ENCODE data around the gene ARL6. TPM values are rescaled to one million over a fixed set of nuclear protein-coding genes. Genes with fewer than 3 reads are reported as not detected.
"Not testable (repeated sequence)": the region's sequence is repeated elsewhere in the genome, so short reads cannot be mapped to it uniquely, and the experiment has no call there.

ARL6 gene
- total RNA-seq, 4 donors from 2014 or later, result 7.3 to 17.1 (median 12.1) TPM

GRCh38 chr3:97831140-97831539 is 66.6 kb downstream of the ARL6 start:
- Histone ChIP-seq H3K36me3 (no peaks in the 10 kb centered on the region), H3K27ac (no peak overlapping the region), H3K4me3 (no peak overlapping the region), H3K27me3 (no peaks in the 10 kb centered on the region), H3K9me3 (no peaks in the 10 kb centered on the region), H3K4me1 (peaks cover 5 to 28% (median 5%) of the 10 kb centered on the region in 3 donors)
- ATAC-seq, result no peak
- no peak for TF ChIP-seq POLR2A (IDR thresholded peaks at IDR 0.05)
- no peak for TF ChIP-seq EP300 (IDR thresholded peaks at IDR 0.05)
- TF ChIP-seq POLR2AphosphoS5 (IDR thresholded peaks at IDR 0.05), result no peak
- TF ChIP-seq CTCF (IDR thresholded peaks at IDR 0.05), result no peak
- WGBS, 2 donors (ENCODE audit: low coverage in 1 of 2), result 93 to 100% methylated on average over 1 of the region's 1 CpG

- not testable (repeated sequence) for H3K4me3 ChIP-seq, ATAC-seq
- 88 to 93% methylated on average over 4 of the region's 4 CpGs for WGBS, 2 donors (ENCODE audit: low coverage in 1 of 2)
Observed at GRCh38 chr3:97833184-97833583, 68.6 kb downstream of the ARL6 start.

GRCh38 chr3:97835761-97836160 is 71.2 kb downstream of the ARL6 start:
- Histone ChIP-seq H3K27ac (no peak overlapping the region), H3K36me3 (no peaks in the 10 kb centered on the region), H3K27me3 (no peaks in the 10 kb centered on the region), H3K4me1 (peaks cover 0 to 28% (median 0%) of the 10 kb centered on the region in 3 donors), H3K9me3 (no peaks in the 10 kb centered on the region), H3K4me3 (no peak overlapping the region)
- TF ChIP-seq POLR2AphosphoS5 (IDR thresholded peaks at IDR 0.05) (no peak), CTCF (IDR thresholded peaks at IDR 0.05) (no peak)
- ATAC-seq, result no peak
- WGBS, 2 donors (ENCODE audit: low coverage in 1 of 2), result 86 to 87% methylated on average over 3 to 5 of the region's 5 CpGs

More at GRCh38 chr3:97833184-97833583, 68.6 kb downstream of the ARL6 start:
- H3K27ac ChIP-seq, H3K36me3 ChIP-seq, H3K27me3 ChIP-seq, H3K9me3 ChIP-seq: not testable (repeated sequence)
- H3K4me1 ChIP-seq, result peaks cover 0 to 14% (median 0%) of the 10 kb centered on the region in 3 donors

- H3K9me3 ChIP-seq, result no peaks in the 10 kb centered on the region
- no peaks in the 10 kb centered on the region for H3K27me3 ChIP-seq
- no peak for ATAC-seq
- no peak overlapping the region for H3K27ac ChIP-seq
- no peaks in the 10 kb centered on the region for H3K36me3 ChIP-seq
- WGBS, 2 donors (ENCODE audit: low coverage in 1 of 2), result 83 to 93% methylated on average over 2 to 3 of the region's 3 CpGs
- H3K4me1 ChIP-seq, result peaks cover 0 to 38% (median 0%) of the 10 kb centered on the region in 3 donors
- no peak for TF ChIP-seq POLR2AphosphoS5 (IDR thresholded peaks at IDR 0.05)
- H3K4me3 ChIP-seq, result no peak overlapping the region
Observed at GRCh38 chr3:97838393-97838792, 73.8 kb downstream of the ARL6 start.

- Histone ChIP-seq H3K36me3 (no peaks in the 10 kb centered on the region), H3K27me3 (no peaks in the 10 kb centered on the region), H3K4me1 (peaks cover 0 to 38% (median 0%) of the 10 kb centered on the region in 3 donors), H3K9me3 (no peaks in the 10 kb centered on the region), H3K4me3 (no peak overlapping the region), H3K27ac (no peak overlapping the region)
- TF ChIP-seq CTCF (IDR thresholded peaks at IDR 0.05), result no peak
- TF ChIP-seq POLR2A (IDR thresholded peaks at IDR 0.05), result no peak
- TF ChIP-seq EP300 (IDR thresholded peaks at IDR 0.05), result no peak
- no peak for TF ChIP-seq POLR2AphosphoS5 (IDR thresholded peaks at IDR 0.05)
- ATAC-seq, result no peak
- 20 to 76% methylated on average over 1 to 2 of the region's 2 CpGs for WGBS, 2 donors (ENCODE audit: low coverage in 1 of 2)
Observed at GRCh38 chr3:97839944-97840343, 75.4 kb downstream of the ARL6 start.

- TF ChIP-seq POLR2AphosphoS5 (IDR thresholded peaks at IDR 0.05), result no peak
- no peak for TF ChIP-seq POLR2A (IDR thresholded peaks at IDR 0.05)
- no peak for TF ChIP-seq EP300 (IDR thresholded peaks at IDR 0.05)
- no peak for TF ChIP-seq CTCF (IDR thresholded peaks at IDR 0.05)
- no peaks in the 10 kb centered on the region for H3K9me3 ChIP-seq
- no peak for ATAC-seq
- WGBS, 2 donors (ENCODE audit: low coverage in 1 of 2), result 94 to 96% methylated on average over 8 of the region's 8 CpGs
- no peak overlapping the region for H3K27ac ChIP-seq
- H3K27me3 ChIP-seq, result no peaks in the 10 kb centered on the region
- H3K4me1 ChIP-seq, result peaks cover 0 to 38% (median 0%) of the 10 kb centered on the region in 3 donors
- H3K4me3 ChIP-seq, result no peak overlapping the region
- H3K36me3 ChIP-seq, result peaks cover 0 to under 1% of the 10 kb centered on the region in 2 donors
Observed at GRCh38 chr3:97841304-97841703, 76.7 kb downstream of the ARL6 start.
